BE2C (cell line): ENCODE data around the gene BHLHE41.

Experiments
- DNase-seq: peaks from one replicate; pipeline ENCODE4 v3.0.0-alpha.2; 2020
- H3K27me3 ChIP-seq: fragments of 250-450 bp; sonication (Bioruptor Pico); 2 replicates; pipeline ENCODE4 v1.5.1; 2020; ENCODE audit warnings: mild to moderate bottlenecking
- H3K36me3 ChIP-seq: fragments of 250-450 bp; sonication (Bioruptor Pico); 2 replicates; pipeline ENCODE4 v1.5.1; 2020; ENCODE audit warnings: mild to moderate bottlenecking
- H3K4me1 ChIP-seq: fragments of 250-450 bp; sonication (Bioruptor Pico); 2 replicates; pipeline ENCODE4 v1.5.1; 2020
- H3K4me3 ChIP-seq: 2 replicates; pipeline ENCODE4 v1.5.1; 2011; ENCODE audit warnings: low read depth, low read length
- H3K9me3 ChIP-seq: fragments of 250-450 bp; sonication (Bioruptor Pico); 2 replicates; pipeline ENCODE4 v1.5.1; 2020
- TF ChIP-seq, protein P1 (sequence below): IDR thresholded peaks from 2 replicates; pipeline ENCODE4 v1.5.1; 2012; ENCODE audit warnings: mild to moderate bottlenecking, low read depth, low read length

Gene BHLHE41

DNA sequence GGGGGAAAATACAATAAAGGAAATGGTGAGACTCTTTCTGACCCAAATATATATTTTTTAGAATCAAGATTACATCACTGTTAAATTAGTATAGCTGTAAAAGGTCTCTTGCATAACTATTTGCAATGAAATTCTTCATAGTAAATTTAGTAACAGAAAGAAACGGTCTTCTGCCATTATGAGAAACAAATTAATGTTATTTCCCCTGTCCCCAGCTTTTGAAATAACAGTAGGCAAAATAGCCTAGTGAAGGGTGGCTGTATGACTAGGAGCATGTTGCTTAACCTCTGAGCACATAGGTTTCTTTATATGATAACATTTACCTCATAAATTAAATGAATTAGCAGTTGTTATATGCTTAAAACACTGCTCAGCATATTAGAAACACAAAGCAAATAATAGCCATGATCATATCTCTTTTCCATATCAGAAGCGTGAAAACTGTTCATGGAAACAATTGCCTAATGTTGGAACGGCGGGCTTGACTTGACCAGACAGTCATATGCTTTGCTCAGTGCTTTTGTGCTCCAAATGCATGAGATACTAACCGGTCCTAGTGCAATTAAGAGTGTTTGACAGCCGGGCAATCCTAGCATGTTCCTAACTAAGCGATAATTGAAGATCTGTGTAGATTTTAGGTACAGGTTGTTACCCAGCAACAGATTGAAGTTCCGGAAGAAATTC lies 24.0 kb downstream of the BHLHE41 start:
- TF ChIP-seq, protein P1, sequence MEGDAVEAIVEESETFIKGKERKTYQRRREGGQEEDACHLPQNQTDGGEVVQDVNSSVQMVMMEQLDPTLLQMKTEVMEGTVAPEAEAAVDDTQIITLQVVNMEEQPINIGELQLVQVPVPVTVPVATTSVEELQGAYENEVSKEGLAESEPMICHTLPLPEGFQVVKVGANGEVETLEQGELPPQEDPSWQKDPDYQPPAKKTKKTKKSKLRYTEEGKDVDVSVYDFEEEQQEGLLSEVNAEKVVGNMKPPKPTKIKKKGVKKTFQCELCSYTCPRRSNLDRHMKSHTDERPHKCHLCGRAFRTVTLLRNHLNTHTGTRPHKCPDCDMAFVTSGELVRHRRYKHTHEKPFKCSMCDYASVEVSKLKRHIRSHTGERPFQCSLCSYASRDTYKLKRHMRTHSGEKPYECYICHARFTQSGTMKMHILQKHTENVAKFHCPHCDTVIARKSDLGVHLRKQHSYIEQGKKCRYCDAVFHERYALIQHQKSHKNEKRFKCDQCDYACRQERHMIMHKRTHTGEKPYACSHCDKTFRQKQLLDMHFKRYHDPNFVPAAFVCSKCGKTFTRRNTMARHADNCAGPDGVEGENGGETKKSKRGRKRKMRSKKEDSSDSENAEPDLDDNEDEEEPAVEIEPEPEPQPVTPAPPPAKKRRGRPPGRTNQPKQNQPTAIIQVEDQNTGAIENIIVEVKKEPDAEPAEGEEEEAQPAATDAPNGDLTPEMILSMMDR: no peak

DNA sequence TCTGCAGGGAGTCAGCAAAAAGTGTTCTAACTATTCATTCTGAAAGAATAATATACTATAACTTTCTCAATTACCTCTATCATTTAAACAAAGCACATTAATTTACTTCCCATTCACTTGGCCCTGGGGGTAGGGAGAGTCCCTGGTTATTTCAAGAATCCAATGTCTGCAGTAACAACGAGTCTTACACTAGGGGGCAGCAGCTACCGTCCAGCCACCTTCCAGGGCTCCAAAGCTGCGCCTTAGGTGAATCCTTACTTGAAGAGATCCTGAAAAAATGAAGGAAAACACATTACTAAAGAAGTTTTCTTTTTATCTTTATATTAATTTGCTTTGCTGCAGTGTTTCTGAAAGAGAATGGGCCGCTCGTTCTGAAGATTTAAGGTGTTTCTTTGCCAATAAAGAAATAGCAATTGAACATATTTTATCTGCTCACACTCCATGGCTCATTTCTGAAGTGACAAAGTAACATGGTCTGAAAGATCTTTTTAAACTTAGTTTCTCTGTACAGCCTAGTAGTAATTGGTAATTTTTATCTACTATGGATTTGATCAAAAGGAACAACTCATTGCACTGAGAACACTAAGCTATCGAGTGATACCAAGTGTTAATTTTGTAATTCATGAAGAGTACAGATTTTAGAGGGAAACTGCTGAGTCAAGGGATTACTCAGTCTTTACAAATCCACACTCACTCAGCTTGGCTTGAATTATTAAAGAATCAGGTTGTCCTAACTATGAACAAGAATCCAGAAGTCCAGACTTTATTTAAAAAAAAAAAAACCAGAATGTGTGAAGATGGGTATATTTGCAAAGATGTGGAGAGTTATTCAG lies 27.6 kb downstream of the BHLHE41 start:
- TF ChIP-seq, protein P1: peak; percentile 97

More for the DNA sequence above, 24.0 kb downstream of the BHLHE41 start:
- Histone ChIP-seq H3K27me3 (no peaks in the 10 kb centered on the region), H3K36me3 (no peaks in the 10 kb centered on the region), H3K4me1 (no peaks in the 10 kb centered on the region), H3K4me3 (no peak overlapping the region), H3K9me3 (no peaks in the 10 kb centered on the region)
- DNase-seq: no peak

DNA sequence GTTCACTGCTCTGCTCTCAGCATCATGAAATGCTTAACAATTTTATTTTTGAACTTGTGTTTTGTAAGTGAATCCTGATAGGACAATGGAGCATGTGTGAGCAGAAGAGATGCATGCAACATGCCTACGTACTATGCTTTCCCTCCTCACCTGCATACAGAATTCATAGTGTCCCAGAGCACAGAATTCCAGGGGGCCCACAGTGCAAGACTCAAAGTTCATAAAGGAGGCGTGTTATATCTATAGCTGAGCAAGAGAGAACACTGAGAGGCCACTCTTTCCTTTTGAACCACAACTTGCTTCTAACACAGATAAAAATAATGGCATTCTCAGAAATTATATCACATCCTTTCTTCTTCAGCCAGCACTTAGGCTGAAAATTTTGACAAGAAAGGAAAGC lies 28.8 kb downstream of the BHLHE41 start:
- no peak for DNase-seq
- no peaks in the 10 kb centered on the region; the same call in 1 of the 2 replicates for H3K27me3 ChIP-seq
- TF ChIP-seq, protein P1: no peak
- H3K9me3 ChIP-seq: no peaks in the 10 kb centered on the region
- no peaks in the 10 kb centered on the region for H3K36me3 ChIP-seq
- no peak overlapping the region for H3K4me3 ChIP-seq
- no peaks in the 10 kb centered on the region for H3K4me1 ChIP-seq

More for the DNA sequence above, 27.6 kb downstream of the BHLHE41 start:
- Histone ChIP-seq H3K4me3 (no peak overlapping the region), H3K4me1 (no peaks in the 10 kb centered on the region), H3K9me3 (no peaks in the 10 kb centered on the region), H3K27me3 (no peaks in the 10 kb centered on the region; the same call in 1 of the 2 replicates), H3K36me3 (no peaks in the 10 kb centered on the region)
- peak; percentile 64 for DNase-seq

DNA sequence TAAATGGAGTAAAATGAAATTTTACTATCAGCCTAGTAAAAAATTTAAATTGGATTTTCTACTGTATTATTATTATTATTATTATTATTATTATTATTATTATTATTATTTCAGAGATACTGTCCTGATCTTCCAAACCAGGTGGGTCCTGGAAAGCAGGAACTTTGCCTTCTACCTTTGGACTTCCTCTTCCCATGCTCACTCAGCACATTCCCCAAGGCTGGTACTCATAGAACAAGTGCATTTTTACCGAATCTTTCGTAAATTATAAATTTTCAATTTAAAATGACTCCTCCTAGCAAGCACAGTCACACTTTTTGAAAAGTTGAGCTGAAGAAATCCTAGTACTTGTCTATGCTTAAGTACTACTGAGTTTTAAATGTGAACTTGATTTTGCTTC lies 29.7 kb downstream of the BHLHE41 start:
- TF ChIP-seq, protein P1: no peak
- H3K4me1 ChIP-seq: no peaks in the 10 kb centered on the region
- no peak for DNase-seq

DNA sequence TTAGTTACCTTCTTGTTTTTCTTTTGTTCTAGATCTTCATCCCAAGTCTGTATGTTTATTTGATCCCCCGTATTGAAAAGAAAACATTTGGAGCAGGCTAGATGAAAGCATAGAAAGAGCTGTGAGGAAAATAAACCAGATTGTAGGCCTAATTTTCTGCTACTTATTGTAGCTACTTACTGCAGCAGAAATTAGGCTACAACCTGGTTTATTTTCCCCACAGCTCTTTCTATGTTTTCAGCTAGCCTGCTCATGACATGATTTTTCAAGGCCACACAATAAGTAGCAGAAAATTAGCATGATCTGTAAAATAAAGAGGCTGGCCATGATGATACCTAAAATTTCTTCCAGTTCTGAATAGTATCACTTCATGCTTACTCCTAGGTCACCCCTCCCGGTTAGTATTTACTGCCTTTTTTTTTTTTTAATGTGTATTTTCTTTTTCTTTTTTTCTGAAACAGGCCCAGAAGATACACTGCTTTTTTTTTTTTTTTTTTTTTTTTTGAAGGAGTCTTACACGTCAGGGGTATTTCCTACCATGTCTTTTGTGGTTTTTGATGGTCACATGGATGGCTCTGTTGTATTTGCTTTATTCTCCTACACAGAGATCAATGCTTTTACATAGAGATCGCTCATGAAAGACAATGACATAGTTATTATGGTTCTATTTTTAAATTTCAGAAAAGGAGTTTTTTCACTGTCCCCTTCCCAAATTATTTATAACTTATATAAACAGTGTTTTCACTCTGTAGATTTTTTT lies 32.3 kb downstream of the BHLHE41 start:
- Histone ChIP-seq H3K27me3 (no peaks in the 10 kb centered on the region; the same call in 1 of the 2 replicates), H3K4me3 (no peak overlapping the region), H3K4me1 (no peaks in the 10 kb centered on the region), H3K9me3 (no peaks in the 10 kb centered on the region), H3K36me3 (no peaks in the 10 kb centered on the region)
- DNase-seq: no peak
- TF ChIP-seq, protein P1: no peak

More for the DNA sequence above, 29.7 kb downstream of the BHLHE41 start:
- Histone ChIP-seq H3K4me3 (no peak overlapping the region), H3K36me3 (no peaks in the 10 kb centered on the region), H3K9me3 (no peaks in the 10 kb centered on the region), H3K27me3 (no peaks in the 10 kb centered on the region; the same call in 1 of the 2 replicates)
